Suppressor macrophage treated with lipopolysaccharide for 4 hours (primary cell): Measurements from ENCODE around the gene EFHC2.

Experiments
- DNase-seq: peaks from one replicate; pipeline ENCODE4 v3.0.0-alpha.2; 2020

The EFHC2 gene

DNA sequence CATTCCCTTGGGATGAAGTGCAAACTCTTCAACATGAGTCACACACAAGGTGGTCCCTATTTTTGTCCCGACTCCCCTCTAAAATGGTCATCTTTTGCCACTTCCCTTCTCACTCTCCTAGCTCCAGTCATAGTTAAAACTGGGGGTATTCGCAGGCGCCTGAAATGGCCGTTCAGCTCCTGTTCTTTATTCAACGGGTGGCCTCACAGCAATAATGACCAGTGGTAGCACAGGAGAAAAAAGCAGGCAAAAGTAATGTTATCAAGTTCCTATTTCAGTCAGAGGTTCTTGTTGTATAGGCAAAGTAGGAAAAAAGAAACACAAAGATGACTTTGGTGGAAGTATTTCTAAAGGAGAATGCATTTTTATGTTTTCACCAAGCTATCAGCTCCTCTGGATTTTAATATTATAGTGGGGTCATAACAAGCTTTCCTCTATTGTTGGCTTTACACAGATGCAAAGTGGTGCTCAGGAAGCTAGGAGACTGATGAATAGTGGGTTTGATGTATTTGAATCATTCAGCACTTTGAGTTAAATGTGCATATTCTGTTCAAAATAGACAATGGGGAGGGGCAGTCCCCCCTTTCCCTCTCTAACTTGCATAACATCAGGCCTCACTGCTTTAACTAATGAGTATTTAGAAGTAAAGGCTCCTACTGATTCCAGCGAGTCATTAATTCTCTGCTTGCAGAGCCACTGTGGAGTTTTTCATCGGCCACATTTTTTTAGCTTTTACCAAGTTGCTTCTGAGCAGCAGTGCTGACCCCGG, 199.1 kb downstream of the EFHC2 start:
- DNase-seq, result no peak

DNA sequence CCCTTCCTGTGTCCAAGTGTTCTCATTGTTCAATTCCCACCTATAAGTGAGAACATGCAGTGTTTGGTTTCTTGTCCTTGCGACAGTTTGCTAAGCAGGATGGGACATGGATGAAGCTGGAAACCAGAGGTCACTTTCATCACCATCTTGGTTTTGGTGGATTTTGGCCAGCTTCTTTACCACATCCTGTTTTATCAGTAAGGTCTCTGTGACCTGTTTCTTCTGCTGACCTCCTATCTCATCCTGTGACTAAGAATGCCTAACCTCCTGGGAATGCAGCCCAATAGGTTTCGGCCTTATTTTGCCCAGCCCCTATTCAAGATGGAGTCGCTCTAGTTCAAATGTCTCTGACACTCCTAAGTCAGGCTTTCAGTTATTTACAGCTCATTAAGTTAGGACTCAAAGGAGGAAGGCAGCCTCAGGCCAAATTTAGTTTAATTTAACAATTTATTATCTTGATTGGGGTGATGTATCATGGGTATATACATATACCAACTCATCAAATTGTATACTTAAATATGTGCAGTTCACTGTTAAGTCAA, 200.3 kb downstream of the EFHC2 start:
- no peak for DNase-seq

DNA sequence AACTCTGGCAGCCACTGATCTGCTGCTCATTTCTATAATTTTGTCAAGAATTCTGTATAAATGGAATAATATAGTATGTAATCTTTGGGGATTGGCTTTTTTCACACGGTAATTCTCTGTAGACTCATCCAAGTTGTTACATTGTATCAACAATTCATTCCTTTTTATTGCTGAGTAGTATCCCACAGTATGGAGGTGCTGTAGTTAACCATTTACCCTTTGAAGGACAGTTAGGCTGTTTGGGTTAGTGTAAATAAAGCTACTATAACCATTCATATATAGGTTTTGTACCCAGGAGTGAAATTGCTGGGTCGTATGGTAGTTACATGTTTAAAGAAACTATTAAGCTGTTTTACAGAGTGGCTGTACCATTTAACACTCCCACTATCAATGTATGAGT, 213.3 kb downstream of the EFHC2 start:
- no peak for DNase-seq

DNA sequence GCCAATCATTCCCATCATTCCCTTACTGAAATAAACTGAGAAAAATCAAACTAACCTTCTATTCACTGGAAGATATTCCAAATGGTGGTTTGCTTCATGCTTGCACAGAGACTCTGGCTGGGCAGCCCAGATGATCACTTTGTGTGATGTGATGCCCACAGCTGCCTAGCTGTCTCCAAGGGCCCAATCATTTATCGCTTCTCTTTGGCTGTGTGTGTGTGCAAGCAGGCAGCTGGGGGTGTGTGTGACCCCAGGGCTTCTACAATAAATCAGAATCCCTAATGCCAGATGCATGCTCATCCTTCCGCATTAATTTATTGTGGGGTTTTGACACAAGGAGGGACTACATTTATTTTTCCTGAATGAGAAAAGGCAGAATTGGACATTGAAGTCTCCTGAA, 230.1 kb downstream of the EFHC2 start:
- DNase-seq, result no peak

DNA sequence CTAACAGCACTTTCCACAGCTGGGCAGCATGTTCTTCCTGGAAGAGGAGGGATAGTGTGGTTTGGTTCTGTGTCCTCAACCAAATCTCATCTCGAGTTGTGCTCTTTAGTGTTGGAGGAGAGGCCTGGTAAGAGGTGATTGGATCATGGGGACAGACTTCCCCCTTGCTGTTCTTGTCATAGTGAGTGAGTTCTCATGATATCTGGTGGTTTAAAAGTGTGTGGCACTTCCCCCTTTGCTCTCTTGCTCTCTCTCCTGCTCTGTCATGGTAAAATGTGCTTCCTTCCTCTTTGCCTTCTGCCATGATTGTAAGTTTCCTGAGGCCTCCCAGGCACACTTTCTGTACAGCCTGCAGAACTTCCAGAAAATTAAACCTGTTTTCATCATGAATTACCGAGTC, 236.6 kb downstream of the EFHC2 start:
- DNase-seq, result peak; percentile 3

DNA sequence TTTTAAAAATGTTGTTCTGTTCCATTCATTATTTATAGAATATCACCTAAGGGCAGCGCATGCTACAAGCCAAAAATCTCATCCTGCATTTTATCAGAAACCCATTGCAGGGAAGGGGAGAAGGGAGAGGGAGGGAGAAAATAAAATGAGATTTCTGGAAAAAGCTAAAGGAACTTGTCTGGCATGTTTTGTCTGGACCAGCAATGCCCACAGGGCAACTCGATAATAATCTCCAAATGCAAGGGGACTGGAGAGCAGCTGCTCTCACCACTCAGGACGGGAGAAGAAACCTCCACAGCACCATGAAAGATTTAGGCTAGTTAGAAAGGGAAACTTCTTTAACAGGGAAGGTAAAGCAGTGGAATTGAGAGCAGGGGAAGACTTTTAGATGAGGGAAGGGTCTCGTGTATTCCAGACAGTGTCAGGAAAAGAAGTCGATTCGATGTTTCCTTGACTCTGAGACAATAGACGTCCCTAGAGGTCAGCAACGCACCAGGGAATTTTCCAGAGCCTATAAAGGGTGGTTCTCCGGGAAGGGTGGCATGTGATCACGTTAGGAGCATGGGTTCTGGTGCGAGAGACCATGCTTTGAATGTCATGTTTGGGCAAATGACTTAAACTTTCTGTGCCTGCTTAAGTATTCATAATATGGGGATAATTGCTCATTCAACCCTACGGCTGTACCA, 238.1 kb downstream of the EFHC2 start:
- no peak for DNase-seq

DNA sequence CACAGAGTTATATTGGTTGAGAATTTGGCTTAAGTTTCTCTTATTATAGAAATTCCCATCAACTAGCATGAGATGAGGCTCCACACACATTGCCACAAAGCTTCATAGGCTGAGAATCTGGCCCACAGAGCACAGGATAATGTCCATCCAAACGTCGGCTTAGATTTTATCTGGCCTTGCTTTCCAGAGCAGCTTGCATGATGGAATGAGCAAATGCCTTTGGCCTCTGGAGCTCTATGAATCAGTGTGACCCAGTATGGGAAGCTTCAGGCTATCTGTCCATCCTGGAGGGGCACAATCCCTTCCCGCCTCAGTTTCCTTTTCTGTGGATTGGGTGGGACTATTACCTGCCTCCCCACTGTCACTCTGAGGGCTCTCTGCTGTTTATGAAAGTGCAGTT, 238.8 kb downstream of the EFHC2 start:
- DNase-seq, result no peak

DNA sequence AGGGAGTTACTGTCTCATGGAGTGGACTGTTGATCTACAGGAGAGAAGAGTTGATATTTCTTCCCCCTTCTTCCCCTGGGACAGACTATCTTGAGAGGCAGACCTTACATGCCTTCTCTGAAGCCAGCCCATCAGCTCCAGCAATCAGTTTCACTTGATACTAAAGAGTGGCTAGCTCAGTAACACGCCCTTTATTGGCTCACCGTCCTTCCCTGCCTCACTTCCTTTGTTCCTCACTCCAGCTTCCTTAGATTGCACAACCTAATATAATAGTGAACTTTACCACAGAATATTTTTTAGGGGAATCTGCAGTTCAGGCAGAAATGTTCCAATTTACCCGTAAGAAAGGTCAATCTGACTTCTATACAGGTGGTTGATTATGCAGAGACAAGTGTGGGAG, 242.2 kb downstream of the EFHC2 start:
- peak; percentile 51 for DNase-seq

DNA sequence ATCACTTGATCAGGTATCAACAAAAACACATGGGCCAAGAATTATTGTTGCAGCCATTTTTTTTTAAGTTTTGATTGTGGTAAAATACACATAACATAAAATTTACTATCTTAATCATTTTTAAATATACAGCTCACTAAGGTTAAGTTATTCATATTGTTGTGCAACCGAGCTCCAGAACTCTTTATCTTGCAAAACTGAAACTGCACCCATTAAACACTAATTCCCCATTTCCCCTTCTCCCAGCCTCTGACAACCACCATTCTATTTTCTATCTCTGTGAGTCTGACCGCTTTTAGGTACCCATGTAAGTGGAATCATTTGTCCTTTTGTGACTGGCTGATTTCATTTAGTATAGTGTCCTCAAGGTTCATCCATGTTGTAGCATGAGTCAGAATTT, 244.1 kb downstream of the EFHC2 start:
- peak; percentile 52 for DNase-seq
